ENCODE data around the gene MFNG.

GRCh38 chr22:37419370-37419968, 66.7 kb downstream of the MFNG start:
- TF ChIP-seq POLR2A (IDR thresholded peaks at IDR 0.05), result no peak
- TF ChIP-seq, protein P1, sequence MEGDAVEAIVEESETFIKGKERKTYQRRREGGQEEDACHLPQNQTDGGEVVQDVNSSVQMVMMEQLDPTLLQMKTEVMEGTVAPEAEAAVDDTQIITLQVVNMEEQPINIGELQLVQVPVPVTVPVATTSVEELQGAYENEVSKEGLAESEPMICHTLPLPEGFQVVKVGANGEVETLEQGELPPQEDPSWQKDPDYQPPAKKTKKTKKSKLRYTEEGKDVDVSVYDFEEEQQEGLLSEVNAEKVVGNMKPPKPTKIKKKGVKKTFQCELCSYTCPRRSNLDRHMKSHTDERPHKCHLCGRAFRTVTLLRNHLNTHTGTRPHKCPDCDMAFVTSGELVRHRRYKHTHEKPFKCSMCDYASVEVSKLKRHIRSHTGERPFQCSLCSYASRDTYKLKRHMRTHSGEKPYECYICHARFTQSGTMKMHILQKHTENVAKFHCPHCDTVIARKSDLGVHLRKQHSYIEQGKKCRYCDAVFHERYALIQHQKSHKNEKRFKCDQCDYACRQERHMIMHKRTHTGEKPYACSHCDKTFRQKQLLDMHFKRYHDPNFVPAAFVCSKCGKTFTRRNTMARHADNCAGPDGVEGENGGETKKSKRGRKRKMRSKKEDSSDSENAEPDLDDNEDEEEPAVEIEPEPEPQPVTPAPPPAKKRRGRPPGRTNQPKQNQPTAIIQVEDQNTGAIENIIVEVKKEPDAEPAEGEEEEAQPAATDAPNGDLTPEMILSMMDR (IDR thresholded peaks at IDR 0.05), result no peak
